ENCODE data around the gene GRAMD1A.
A peak's percentile ranks its signal among the peaks of the same experiment; 100 is the strongest.
"Not testable (repeated sequence)": the region's sequence is repeated elsewhere in the genome, so short reads cannot be mapped to it uniquely, and the experiment has no call there.

GRAMD1A gene

DNA sequence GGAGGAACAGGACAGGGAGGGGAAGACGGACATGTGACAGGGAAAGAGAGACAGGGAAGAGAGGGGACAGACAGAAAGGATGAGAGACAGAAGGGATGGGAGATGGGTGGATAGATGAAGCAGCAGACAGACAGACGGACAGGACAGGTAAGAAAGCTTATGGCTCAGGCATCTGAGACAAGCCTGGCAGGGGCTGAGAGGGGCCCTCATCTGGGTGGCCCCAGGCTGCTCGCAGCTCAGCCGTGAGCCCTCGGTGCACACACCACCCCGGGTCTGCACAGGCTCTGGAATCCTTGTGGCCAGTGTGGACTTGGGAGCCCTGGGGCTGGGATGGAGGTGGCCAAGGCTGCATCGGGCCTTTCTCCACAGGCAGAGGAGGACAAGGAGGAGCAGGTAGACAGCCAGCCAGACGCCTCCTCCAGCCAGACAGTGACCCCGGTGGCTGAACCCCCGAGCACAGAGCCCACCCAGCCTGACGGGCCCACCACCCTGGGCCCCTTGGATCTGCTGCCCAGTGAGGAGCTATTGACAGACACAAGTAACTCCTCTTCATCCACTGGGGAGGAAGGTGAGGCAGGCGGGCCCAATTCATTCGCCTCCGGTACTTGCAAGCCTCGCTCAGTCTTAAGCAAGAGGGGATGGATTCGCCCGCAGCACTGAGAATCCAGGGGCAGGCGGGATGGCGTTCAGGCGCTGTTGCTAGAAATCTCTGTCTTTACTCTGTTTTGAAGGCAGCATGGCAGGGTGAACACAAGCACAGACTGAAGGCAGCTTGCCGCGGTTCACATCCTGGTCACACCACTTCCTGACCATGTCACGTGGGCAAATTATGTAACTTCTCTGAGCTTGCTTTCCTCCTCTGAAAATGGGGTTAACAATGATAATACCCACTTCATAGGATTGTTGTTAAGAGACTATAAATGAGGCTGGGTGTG, 14.0 kb downstream of the GRAMD1A start:
- Histone ChIP-seq H3K4me3 (no peak overlapping the region), H3K27ac (peak overlapping the region in 15 of 21 experiments; percentile 4 to 87 (median 66))

DNA sequence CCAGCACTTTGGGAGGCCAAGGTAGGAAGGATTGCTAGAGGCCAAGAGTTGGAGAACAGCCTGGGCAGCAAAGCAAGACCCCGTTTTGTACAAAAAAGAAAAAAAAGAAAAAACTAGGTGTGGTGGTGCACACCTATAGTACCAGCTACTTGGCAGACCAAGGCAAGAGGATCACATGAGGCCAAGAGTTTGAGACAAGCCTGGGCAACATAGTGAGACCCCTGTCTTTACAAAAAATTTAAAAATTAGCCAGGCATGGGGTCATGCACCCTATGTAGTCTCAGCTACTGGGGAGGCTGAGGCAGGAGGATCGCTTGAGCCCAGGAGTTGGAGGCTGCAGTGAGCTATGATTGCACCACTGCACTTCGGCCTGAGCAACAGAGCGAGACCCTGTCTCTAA, 14.7 kb downstream of the GRAMD1A start:
- peak overlapping the region in 8 of 21 experiments; percentile 41 to 87 (median 82) for H3K27ac ChIP-seq
- not testable (repeated sequence) for H3K4me3 ChIP-seq

DNA sequence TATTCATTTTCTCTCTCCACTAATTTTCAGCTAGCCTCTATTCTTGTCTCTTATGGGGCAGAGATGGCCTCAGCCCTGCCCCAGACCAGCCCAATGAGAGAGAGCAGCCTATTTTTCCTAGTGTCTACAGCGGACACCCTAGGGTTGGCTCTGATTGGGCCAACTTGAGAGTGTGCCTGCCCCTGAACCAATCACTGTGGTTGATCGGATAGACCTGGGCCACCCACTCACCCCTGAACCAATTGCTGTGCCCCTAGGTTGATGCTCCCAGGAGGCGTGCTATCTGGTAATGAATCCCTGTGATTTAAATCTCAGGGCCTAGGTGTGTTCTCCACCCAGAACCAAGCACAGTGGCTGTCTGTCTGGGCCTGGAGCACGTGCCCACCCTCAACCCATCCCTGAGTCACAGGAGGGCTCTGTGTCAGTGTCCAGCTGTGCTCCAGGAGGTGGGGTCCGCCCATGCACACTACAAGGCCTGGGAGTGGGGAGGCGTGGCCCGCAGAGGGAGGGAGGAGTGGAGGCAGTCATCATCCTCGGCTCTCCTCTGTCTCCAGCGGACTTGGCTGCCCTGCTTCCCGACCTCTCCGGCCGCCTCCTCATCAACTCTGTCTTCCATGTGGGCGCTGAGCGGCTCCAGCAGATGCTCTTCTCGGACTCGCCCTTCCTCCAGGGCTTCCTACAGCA, 15.3 kb downstream of the GRAMD1A start:
- H3K4me3 ChIP-seq: no peak overlapping the region
- peak overlapping the region in 8 of 21 experiments; percentile 11 to 87 (median 82) for H3K27ac ChIP-seq

DNA sequence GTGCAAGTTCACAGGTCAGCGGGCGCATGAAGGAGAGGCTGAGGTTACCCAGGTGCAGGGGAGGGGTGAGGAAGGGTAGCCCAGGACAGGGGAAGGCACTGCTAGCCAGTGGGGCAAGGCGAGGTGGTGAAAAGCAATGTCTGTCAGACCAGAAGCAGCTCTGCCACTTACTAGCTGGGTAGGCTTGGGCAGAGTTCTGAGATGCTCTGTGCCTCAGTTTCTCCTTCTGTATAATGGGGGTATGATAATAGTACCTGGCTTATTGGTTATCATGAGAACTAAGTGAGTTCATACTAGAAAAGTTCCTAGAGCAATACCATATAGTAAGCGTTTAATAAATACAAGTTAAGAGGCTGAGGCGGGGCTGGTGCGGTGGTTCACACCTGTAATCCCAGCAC, 15.8 kb downstream of the GRAMD1A start:
- H3K4me3 ChIP-seq: no peak overlapping the region
- peak overlapping the region in 2 of 21 experiments; percentile 82 to 87 for H3K27ac ChIP-seq

DNA sequence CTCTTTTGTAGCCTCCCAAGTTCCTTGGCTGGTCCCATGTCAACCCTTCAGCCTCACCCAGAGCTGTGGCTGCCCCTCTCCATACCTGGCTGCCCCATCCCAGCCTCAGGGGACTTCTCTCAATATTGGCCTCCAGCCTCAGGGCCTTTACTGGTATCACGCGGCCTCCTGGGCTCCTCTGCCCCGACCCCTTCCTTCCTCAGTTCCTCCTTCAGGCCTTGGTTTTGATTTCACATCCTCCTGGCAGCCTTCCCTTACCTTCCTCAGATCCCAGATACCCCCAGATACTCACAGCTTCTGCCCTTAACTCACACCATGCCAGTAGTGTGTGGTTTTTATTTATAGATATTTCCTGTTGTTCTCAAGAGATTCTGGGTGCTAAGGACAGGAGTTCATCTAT, 17.4 kb downstream of the GRAMD1A start:
- Histone ChIP-seq H3K27ac (peak overlapping the region in 2 of 21 experiments; percentile 6 to 14), H3K4me3 (no peak overlapping the region)

DNA sequence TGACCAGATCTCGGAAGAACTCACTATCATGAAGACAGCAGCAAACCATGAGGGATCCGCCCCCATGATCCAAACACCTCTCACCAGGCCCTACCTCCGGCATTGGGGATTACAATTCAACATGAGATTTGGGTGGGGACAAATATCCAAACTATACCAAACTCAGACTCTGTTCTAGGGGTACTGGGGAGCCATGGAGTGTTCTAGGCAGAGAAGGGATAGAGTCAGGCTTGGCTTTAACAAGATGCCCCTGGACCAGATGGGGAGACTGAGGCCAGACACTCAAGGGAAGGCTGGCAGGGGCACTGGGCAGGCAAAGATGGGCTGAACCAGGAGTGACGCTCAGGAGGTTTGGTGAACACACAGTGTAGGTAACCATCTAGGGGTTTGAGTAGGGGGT, 18.3 kb downstream of the GRAMD1A start:
- Histone ChIP-seq H3K27ac (peak overlapping the region in 1 of 21 experiments; percentile 37), H3K4me3 (no peak overlapping the region)

DNA sequence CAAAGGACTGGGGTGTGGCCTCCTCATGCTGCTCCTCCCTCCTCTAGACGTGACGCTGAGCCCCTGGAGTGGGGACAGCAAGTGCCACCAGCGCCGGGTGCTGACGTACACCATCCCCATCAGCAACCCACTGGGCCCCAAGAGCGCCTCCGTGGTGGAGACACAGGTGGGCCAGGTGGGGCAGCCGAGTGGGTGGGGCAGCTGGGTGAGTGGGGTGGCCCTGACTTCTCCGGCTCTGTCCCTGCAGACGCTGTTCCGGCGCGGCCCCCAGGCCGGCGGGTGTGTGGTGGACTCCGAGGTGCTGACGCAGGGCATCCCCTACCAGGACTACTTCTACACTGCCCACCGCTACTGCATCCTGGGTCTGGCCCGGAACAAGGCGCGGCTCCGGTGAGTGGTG, 19.0 kb downstream of the GRAMD1A start:
- H3K27ac ChIP-seq: no peak overlapping the region
- no peak overlapping the region for H3K4me3 ChIP-seq

DNA sequence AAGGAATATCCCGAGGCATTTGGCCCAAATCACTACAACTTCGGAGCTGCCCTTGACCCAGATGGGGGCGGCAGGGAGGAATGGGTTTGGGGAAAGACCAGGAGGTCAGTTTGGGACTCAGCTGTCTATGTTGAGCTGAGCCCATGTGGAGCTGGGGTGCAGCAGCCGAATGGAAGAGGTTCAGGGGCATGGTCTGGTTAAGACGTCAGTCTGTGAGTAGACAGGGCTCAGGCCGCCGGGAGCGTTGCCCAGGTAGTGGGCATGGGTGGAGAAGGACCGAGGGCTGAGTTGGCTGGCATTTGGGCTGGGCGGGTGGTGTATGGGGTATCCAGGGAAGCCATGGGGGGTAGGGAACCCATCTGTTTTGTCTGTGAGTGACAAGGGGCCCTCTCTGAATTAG, 20.9 kb downstream of the GRAMD1A start:
- no peak overlapping the region for H3K4me3 ChIP-seq
- no peak overlapping the region for H3K27ac ChIP-seq

DNA sequence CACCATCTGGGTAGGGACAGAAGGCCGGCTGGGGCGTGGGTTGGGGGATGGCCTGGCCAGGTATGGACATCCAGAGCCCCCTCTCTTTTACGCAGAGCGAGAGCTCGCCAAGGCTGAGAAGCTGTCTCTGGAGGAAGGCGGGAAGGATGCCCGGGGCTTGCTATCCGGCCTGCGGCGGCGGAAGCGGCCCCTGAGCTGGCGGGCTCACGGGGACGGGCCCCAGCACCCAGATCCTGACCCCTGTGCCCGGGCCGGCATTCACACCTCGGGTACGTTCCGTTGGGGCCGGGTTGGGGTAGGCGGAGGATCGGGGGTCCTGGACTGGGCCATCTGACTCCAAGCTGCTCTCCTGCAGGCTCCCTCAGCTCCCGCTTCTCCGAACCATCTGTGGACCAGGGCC, 21.5 kb downstream of the GRAMD1A start:
- Histone ChIP-seq H3K4me3 (no peak overlapping the region), H3K27ac (no peak overlapping the region)

DNA sequence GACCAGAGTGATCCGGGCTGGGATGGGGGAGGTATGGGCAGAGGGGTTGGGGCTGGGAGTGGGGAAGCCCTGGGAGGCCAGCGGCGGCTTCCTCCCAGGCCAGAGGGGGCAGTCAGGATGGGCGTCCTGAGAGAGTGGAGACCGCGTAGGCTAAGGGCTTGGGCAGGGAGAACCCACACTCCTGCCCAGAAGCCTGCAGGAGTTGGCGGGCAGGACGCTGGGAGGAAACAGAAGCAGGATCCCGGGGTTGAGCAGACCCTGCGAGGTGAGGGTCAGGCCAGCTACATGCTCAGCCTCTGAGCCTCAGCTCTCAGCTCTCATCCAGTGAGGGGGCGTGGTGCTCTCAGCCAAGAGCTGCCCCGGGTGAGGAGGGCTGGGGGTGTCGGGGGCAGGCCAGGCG, 22.3 kb downstream of the GRAMD1A start:
- H3K4me3 ChIP-seq: no peak overlapping the region
- no peak overlapping the region for H3K27ac ChIP-seq

DNA sequence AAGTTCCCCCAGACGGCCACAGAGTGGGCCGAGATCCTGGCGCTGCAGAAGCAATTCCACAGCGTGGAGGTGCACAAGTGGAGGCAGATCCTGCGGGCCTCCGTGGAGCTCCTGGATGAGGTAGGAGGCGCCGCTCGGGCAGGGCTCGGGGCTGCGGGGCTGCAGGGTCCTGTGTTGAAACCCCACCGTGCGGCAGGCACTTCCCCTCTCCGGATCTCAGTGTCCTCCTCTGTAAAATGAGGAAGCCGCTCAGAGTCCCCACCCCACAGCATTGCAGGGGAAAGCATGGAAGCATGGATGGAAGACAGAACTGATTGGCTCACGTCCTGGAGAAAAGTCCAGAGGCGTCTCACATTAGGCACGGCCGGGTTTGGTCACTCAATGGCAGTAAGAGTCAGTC, 23.3 kb downstream of the GRAMD1A start:
- no peak overlapping the region for H3K27ac ChIP-seq

DNA sequence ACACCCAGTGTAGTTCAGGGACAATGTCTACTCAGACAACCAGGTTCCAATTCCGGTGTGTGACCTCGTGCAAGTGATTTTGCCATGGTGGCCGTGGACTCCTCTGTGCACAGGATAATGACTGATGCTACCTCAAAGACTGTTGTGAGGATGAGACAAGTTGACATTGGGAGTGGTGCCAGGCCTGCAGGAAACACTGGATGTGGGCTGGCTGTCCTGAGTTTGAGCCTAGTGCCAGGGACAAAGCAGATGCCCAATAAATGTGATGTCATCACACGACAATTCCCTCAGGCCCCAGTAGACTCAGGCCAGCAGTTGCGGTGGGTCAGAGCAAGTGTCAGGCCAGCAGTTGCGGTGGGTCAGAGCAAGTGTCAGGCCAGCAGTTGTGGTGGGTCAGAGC, 24.0 kb downstream of the GRAMD1A start:
- no peak overlapping the region for H3K27ac ChIP-seq
- no peak overlapping the region for H3K4me3 ChIP-seq

More for the DNA sequence above, 23.3 kb downstream of the GRAMD1A start:
- no peak overlapping the region for H3K4me3 ChIP-seq

DNA sequence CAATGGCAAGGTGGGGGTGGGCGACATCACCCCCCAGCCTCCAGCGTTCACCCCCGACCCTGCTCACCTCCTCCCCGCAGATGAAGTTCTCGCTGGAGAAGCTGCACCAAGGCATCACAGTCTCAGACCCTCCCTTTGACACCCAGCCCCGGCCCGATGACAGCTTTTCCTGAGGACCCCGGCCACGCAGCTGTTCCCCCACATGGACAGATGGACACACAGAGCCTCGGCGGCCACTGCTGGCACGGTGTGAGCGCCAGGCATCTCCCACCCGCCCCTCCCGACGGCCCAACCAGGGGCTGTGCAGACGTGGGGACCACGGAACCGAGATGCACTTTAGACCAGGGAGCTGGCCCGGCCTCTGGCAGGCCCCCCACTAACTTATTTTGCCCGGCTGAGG, 25.8 kb downstream of the GRAMD1A start:
- Histone ChIP-seq H3K4me3 (no peak overlapping the region), H3K27ac (no peak overlapping the region)

DNA sequence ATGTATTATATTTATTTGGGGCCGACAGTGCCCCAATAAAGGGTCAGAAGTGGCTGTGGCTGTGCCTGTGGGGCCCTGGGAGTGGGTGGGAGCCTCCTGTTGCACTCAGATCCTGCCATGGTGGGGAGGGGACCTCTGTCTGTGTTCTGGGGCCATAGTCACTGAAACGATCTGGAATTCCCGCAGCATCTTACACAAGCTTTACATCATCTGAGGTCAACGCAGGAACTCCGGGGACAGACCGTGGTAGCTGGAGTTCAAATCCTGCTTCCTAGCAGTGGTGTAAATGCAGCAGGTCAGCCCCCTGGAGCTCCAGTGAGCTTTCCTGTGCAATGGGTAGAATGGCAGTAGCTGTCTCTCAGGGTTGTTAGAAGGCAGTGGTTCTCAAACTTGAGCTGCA, 26.3 kb downstream of the GRAMD1A start:
- H3K27ac ChIP-seq: no peak overlapping the region

DNA sequence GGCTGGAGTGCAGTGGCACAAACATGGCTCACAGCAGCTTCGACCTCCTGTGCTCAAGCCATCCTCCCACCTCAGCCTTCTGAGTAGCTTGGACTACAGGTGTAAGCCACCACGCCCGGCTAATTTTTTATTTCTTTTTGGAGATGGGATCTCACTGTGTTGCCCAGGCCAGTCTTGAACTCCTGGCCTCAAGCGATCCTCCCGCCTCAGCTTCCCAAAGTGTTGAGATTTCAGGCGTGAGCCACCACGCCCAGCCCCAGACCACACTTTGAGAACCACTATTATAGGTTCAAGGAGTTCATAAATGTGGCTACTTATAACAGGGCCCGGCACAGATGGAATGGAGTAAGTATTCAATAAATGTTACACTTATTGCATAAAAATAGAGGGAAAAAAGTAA, 26.9 kb downstream of the GRAMD1A start:
- Histone ChIP-seq H3K27ac (no peak overlapping the region), H3K4me3 (no peak overlapping the region)

More for the DNA sequence above, 26.3 kb downstream of the GRAMD1A start:
- no peak overlapping the region for H3K4me3 ChIP-seq

DNA sequence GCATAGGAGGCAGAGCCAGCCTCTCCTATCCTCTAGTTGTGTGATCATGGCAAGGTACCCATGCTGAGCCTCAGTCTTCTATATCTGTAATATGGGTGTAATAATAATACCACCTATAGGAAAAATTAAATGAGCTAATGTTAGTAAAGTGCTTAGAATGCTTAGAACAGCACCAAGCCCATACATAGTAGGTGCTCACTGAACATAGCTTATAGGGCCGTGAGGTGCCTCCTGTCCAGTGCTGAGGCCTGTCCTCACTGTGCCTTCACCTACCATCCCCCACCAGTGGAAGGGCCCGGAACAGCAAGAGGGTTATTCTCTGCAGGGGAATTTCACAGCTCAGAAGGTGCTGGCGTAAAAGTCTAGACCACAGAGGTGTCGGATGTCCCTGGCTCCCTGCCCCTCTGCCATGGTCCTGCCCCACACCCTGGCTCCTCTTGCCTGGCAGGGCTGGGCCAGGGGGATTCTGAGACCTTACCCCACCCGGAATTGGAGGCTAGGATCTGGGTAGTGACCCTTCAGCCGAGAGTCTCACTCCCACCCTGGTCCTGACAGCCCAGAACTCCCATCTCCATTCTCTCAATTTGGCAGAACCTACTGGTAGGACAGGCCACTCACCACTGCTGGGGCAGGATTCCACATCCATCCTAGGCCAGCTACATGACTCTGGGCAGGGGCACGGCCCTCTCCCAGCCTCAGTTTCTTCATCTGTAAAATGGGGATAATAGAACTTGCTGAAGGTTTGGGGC, 27.9 kb downstream of the GRAMD1A start:
- H3K27ac ChIP-seq: no peak overlapping the region
- no peak overlapping the region for H3K4me3 ChIP-seq

DNA sequence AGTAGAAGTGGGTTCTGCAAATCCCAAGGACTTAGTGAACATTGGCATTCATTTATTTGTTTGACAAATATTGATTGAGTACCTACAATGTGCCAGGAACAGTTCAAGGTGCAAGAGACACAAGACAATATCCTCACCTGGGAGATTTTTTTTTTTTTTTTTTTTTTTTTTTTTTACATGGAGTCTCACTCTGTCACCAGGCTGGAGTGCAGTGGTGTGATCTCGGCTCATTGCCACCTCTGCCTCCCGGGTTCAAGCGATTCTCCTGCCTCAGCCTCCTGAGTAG, 28.4 kb downstream of the GRAMD1A start:
- not testable (repeated sequence) for H3K27ac ChIP-seq, H3K4me3 ChIP-seq

DNA sequence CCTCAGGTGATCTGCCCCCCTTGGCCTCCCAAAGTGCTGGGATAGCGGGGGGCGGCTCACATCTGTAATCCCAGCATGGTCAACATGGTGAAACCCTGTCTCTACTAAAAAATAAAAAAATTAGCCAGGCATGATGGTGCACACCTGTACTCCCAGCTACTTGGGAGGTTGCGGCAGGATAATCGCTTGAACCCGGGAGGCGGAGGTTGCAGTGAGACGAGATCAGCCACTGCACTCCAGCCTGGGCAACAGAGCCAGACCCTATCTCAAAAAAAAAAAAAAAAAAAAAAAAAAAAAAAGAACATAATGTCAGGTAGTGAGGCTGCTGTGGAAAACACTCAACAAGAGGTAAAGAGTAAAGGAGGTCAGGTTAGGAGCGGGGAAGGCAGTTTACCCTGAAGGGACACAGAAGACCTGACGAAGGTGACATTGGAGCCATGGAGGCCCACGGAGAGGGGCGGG, 29.2 kb downstream of the GRAMD1A start:
- not testable (repeated sequence) for H3K4me3 ChIP-seq, H3K27ac ChIP-seq

DNA sequence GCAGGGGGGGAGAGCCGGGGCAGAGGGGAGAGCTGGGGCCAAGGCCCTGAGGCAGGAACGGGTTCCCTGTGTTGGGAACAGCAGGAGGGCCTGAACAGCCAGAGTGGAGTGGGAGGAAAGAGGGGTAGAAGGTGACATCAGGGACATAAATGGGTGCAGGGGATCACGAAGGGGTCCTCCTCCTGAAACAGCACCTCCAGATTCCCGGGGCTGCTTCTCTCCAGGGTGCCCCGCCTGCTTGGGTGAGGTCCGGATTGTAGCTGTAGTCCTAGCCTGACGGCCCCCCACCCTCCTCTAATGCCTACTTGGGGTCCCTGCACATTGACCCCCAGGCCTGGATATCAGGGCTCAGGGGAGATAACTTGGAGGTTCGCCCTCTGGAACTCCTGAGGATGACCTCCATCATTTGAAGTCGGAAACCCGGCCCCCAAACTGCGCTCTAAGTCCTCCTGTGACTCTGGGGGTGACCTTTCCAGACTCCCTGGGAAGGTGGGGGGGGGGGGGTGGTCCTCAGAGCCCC, 29.7 kb downstream of the GRAMD1A start:
- Histone ChIP-seq H3K27ac (no peak overlapping the region), H3K4me3 (peak overlapping the region; percentile 15 to 57 (median 33))

All from skin epidermis (tissue), 12 donors.